Peyer's patch (tissue), 4 donors: ENCODE results near the gene VGLL4.

Source experiments
- CTCF ChIP-seq, 6 experiments: fragments of 450-650 bp in 4 of 6; fragments of 200-600 bp in 2 of 6; sonication (generic) in 1 of 6; IDR thresholded peaks; one replicate each; pipeline ENCODE4 v1.5.1; 2017 to 2019; ENCODE audit warnings: antibody characterized with exemption in 6 of 6, mild to moderate bottlenecking in 3 of 6, moderate library complexity in 1 of 6
- POLR2A ChIP-seq, 2 donors: fragments of 450-650 bp; IDR thresholded peaks; one replicate each; pipeline ENCODE4 v1.5.1; 2017; ENCODE audit warnings: antibody characterized with exemption in 2 of 2, mild to moderate bottlenecking in 2 of 2, moderate library complexity in 2 of 2

GRCh38 chr3:11555881-11556633 lies 87.7 kb downstream of the VGLL4 start:
- TF ChIP-seq CTCF (IDR thresholded peaks at IDR 0.05) (no peak), POLR2A (IDR thresholded peaks at IDR 0.05) (no peak)
